ENCODE data around the gene KCNK3. TPM values are rescaled to one million over a fixed set of nuclear protein-coding genes. Genes with fewer than 3 reads are reported as not detected.

Gene KCNK3
- total and polyA plus RNA-seq, 2 donors (not counting 3 experiments of a cell fraction or from before 2014, with no cell fraction given): not detected

- H2AFZ ChIP-seq (ENCODE audit: low read depth, low read length): no peak overlapping the region
- CTCF ChIA-PET: interaction anchor here (0.7 to 2.4 kb wide), 3 partner anchors 8 to 120 kb away, joined by 3 to 10 read pairs (median 5); no protein-coding TSS in a partner anchor
- BruUV-seq (replicated peaks): no TSS peak
- TF ChIP-seq, protein P1, sequence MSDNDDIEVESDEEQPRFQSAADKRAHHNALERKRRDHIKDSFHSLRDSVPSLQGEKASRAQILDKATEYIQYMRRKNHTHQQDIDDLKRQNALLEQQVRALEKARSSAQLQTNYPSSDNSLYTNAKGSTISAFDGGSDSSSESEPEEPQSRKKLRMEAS (IDR thresholded peaks at IDR 0.05; ENCODE audit: insufficient read depth, insufficient read length): no peak
- no peak for TF ChIP-seq CTCF (IDR thresholded peaks at IDR 0.05; ENCODE audit: extremely low read depth in 1 of 2, insufficient read depth in 1 of 2, low read depth in 1 of 2, low read length in 2 of 2)
- no peak for TF ChIP-seq FOS (IDR thresholded peaks at IDR 0.05; ENCODE audit: borderline replicate concordance, insufficient read depth, low read length)
- no peak for TF ChIP-seq GATA2 (IDR thresholded peaks at IDR 0.05; ENCODE audit: insufficient read depth, insufficient read length, low read depth, low read length)
- TF ChIP-seq JUN (IDR thresholded peaks at IDR 0.05; ENCODE audit: borderline replicate concordance, insufficient read depth, insufficient read length, low read depth): no peak
- no peak for TF ChIP-seq POLR2AphosphoS5 (IDR thresholded peaks at IDR 0.05; ENCODE audit: insufficient read depth, low read depth, low read length)
- TF ChIP-seq EZH2 (IDR thresholded peaks at IDR 0.05; ENCODE audit: borderline replicate concordance, low read depth, low read length, severe bottlenecking): no peak
- no peak for TF ChIP-seq MYC (IDR thresholded peaks at IDR 0.05; ENCODE audit: low read depth, low read length)
- FAIRE-seq (no peak), DNase-seq (ENCODE audit: low read depth, low spot score) (no peak)
- no peaks in the 10 kb centered on the region for H3K9me3 ChIP-seq (replicated peaks; ENCODE audit: control insufficient read depth, insufficient read depth, low read length)
- no peaks in the 10 kb centered on the region for H3K36me3 ChIP-seq (ENCODE audit: control insufficient read depth in 2 of 2, extremely low read depth in 1 of 2, insufficient read depth in 2 of 2, low read length in 2 of 2)
- H3K9me1 ChIP-seq (replicated peaks; ENCODE audit: control insufficient read depth, extremely low read depth, insufficient read depth, low read length): no peaks in the 10 kb centered on the region
- H3K27ac ChIP-seq (ENCODE audit: insufficient read depth, low read depth, low read length): no peak overlapping the region
- H3K4me1 ChIP-seq (ENCODE audit: control insufficient read depth, extremely low read depth, insufficient read depth, low read length): peaks cover 4% of the 10 kb centered on the region
- dilution Hi-C loops (cut with MboI; ENCODE audit: extremely low pct_ligation_motif_present, low sequenced_read_pairs) (no loop called here), intact Hi-C loops (cut with micrococcal nuclease) (no loop called here)
- H3K4me2 ChIP-seq (ENCODE audit: insufficient read depth, low read length): no peak overlapping the region
- H3K79me2 ChIP-seq (ENCODE audit: control insufficient read depth, insufficient read depth, low read length): no peaks in the 10 kb centered on the region
- POLR2A ChIA-PET: no interaction called here
- no peak overlapping the region for H3K4me3 ChIP-seq (replicated peaks in 1 of 3; ENCODE audit: insufficient read depth in 1 of 3, low read depth in 1 of 3, low read length in 3 of 3)
- H4K20me1 ChIP-seq (replicated peaks; ENCODE audit: control insufficient read depth, extremely low read depth, insufficient read depth, low read length): no peaks in the 10 kb centered on the region
- peaks cover 0 to 7% of the 10 kb centered on the region in 2 experiments for H3K27me3 ChIP-seq (ENCODE audit: control insufficient read depth in 2 of 2, insufficient read depth in 2 of 2, low read length in 2 of 2)
- H3K9ac ChIP-seq (replicated peaks; ENCODE audit: extremely low read depth, insufficient read depth, low read length): no peak overlapping the region
Measured at GRCh38 chr2:26725521-26725820, 32.9 kb downstream of the KCNK3 start.

All from endothelial cell of umbilical vein (primary cell).